Pulmonary artery endothelial cell (primary cell): ENCODE measurements around the gene ZYG11A. TPM values are rescaled to one million over a fixed set of nuclear protein-coding genes. Genes with fewer than 3 reads are reported as not detected.
A peak's percentile ranks its signal among the peaks of the same experiment; 100 is the strongest.

ENCODE experiments used
- DNase-seq: peaks from one replicate; pipeline ENCODE4 v3.0.0-alpha.2; 2011; ENCODE audit warnings: low read depth, low spot score
- total RNA-seq: library from RNA; depleted of rRNA; stranded (reverse); fragments of >200 nt; gene quantifications from 2 replicates; pipeline ENCODE4 v1.2.3, GENCODE V29; 2014

The ZYG11A gene
- total RNA-seq, 1 donor from 2014 or later: 0.92 TPM

DNA sequence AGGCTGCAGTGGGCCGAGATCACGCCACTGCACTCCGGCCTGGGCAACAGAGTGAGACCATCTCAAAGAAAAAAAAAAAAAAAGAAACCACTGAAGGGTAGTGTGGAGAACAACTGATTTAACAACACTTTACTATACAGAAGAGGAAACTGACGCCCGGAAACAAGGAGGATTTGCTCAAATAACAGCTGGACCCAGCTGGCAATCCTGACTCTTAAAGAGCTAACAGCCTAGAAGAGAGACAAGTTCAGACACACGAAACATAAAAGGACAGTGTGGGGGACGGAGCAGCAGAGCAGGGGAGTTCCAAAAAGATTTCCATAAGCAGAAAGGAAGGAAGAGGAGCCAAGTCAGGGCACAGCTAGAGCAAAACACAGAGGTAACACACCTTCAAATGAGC is 74.6 kb downstream of the ZYG11A start:
- no peak for DNase-seq

DNA sequence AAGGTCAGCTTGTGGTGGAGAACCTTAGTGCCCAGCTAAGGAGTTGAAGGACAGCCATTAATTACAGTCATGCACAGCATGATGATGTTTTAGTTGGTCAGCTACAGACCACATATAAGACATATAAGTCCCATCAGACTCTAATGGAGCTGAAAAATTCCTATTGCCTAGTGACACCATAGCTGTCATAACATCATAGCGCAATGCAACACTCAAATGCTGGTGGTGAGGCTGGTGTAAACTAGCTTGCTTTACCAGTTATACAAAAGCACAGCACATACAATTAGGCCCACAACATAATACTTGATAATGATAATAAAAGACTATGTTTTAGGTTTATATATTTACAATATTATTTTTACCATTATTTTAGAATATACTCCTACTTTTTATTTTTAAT is 75.0 kb downstream of the ZYG11A start:
- no peak for DNase-seq

DNA sequence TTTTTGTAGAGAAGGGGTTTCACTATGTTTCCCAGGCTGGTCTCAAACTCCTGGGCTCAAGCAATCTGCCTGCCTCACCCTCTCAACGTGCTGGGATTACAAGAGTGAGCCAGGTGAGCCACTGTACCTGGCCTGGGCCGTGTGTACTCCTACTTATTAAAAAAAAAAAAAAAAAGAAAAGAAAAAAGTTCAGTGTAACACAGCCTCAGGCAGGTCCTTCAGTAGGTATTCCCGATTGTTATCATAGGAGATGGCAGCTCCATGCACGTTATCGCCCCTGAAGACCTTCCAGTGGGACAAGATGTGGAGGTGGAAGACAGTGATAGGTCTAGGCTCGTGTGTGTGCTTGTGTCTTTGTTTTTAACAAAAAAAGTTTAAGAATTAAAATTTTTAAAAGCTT is 75.6 kb downstream of the ZYG11A start:
- DNase-seq: no peak

DNA sequence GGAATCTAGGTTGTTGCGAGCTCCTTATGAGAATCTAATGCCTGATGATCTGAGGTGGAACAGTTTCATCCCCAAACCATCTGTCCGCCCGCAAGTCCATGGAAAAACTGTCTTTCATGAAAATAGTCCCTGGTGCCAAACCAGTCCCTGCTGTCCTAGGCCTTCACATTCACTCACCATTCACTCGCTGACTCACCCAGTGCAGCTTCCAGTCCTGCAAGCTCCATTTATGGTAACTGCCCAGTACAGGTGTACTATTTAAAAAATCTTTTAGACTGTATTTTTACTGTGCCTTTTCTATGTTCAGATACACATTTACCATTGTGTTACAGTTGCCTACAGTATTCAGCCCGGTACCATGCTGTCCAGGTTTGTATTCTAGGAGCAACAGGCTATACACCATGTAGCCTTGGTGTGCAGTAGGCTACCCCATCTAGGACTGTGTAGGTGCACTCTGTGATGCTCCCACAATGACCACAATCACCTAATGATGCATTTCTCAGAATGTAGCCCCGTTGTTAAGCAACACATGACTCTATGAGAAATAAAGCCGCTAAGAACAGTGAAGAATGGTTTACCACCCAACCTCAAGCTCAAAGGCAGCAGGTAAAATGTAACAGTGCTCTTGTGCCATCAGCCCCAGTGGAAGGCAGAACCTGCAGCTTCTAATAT is 76.6 kb downstream of the ZYG11A start:
- no peak for DNase-seq

DNA sequence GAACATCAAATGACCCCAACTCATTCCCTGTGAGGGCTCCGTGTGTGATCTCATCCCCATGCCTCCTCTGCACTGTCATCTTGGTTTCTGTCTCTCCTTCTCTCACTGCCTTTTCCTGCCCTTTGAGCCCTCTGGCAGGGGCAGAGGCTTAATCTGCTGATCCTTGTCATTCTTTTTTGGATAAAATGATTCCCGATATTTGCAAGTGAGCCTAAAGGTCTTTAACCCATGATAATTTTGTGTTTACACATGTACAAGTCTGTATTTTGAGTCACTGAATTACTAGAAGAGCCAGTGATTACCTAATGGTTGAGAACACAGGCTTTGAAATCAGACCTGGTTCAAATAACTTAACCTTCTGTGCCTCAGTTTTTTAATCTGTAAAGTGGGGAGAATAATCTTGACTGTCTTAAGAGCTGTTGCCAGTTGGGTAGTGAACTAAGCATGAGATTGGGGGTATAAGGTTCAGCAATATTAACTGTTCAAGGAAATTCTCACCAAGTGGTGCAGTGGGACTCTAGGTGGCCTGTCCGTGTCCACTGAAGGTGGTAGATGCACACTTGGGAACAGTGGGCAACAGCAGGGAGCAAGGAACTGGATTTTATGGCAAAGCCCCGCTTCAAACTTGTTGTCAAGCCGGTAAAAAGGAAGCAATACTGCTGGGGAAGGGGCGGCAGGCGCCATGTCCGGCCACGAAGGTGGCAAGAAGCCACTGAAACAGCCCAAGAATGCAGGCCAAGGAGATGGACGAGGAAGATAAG is 77.3 kb downstream of the ZYG11A start:
- DNase-seq: no peak

DNA sequence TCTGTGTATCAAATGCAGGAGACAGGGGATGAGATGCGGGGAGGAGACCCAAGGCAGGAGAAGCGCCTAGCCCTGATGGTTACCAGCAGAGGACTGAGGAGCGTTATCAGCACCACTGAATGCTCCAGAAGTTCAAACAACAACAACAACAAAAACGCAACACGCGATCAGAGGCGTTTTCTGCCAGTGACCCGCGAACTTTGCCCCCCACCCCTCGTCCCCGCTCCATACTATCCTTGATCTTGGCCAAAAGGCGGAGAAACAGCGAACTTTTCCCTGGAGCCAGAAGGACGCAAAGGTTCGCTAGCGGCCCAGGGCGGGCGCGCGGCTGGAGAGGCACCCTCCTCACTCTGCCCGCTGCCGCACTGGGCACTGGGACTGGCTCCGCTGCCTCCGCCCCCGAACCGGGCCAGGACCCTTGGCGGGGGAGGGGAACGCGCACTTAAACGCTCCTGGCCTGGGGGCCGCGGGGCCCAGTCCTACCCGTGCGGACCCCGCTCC is 78.3 kb downstream of the ZYG11A start:
- no peak for DNase-seq

DNA sequence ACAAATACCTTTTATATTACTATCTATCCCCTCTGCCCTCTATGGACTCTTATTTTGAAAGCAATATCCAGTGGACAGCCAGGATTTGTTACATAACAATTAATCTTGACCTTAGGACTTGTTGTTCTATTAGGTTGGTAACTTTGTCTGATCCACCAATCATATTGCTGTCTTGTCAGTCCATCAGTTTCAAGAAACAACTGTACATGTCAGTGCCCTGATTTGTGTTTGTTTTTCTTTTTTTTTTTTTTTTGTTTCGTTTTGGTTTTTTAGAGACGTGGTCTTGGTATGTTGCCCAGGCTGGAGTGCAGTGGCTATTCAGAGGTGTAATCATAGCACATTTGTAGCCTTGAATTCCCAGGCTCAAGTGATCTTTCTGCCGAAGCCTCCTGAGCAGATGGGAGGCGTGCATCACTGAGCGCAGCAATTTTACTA is 83.0 kb downstream of the ZYG11A start:
- no peak for DNase-seq

DNA sequence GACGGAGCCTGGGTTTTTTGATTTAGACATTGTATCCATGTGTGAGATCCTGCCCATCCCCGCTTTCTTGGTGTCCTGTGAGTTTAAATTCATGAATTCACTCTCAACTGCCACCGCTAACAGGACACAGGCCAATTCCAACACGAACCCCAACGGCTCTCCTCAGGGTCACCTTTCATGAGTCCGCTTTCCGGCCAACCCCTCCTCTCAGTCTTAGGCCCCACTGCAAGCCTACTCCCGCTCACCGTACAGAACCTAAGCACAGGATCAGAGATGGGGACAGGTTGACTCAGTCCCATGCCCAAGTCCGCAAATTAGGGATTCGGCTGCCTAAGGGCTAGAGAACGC is 84.3 kb downstream of the ZYG11A start:
- no peak for DNase-seq

DNA sequence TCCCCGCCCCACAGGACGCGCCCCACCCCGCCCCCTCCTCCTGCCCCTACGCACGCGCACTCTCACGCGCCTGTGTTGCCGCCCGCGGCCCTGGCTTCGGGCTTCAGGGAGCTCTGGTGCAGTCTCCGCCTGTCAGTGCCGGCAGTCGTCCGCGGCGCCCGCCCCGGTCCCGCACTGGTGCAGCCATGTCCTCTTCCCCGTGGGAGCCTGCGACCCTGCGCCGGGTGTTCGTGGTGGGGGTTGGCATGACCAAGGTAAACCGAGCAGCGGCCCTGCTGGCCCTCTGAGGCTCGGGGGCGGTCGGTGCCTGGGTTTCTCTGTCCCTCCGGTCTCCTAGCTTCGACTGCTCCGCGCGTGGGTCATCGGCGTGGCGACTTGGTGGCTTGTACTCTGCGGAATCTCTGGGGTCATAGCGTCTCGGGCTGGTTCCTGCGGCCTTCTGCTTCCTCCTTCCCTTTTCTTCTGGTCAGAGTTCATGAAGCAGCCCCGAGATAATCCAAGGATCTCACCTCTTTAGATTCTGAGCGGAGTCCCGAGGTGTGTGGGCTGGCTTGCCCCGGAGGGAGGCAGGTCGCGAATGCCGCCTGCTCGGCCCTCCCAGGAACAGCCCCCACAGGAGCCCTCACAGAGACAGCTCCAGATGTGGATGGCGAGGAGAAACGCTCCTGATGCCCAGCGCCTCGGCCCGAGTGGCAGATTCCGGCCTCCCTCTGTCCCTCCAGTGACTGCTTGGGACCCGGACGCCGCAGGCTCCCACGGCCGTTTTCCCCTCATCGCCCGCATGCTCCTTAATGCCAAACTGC is 84.9 kb downstream of the ZYG11A start, which contains the start of gene SCP2:
TSS of gene SCP2 (plus strand) at position 65 of the 803 bp plus-strand sequence. CDS start at position 186, 121 bp downstream.
- DNase-seq: peak; percentile 17

DNA sequence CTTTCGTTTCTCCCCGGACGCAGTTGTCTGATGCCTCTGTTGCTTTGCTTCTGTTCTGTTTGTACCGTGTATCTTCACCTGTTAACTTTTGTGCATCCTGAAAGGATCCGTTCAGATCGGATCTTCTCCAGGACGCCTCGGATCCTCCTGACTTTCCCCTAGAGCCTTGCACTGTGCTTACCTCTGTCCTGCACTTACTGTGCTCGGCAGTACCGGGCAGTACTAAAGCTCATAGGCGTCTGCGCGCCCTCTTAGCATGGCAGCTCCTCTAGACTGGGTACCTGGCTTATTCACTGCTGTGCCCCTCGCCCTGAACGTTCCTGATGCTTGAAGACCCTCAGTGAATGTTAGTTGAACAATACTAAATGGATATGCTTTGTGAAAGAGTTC is 85.5 kb downstream of the ZYG11A start:
- DNase-seq: no peak

DNA sequence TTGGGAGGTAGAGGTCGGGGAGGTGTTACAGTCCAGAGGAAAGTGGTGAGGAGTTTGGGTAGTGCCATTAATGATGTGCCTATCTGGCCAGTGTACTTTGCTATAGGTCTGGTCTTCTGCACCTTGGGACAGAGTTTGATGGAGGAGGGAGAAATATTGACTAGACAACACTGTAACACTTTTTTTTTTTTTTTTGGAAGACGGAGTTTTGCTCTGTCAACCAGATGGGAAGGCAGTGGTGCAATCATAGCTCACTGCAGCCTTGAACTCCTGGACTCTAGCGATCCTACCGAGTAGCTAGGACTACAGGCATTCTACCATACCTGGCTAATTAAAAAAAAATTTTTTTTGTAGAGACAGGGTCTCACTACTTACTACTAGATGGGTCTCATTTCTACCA is 86.5 kb downstream of the ZYG11A start:
- DNase-seq: no peak

DNA sequence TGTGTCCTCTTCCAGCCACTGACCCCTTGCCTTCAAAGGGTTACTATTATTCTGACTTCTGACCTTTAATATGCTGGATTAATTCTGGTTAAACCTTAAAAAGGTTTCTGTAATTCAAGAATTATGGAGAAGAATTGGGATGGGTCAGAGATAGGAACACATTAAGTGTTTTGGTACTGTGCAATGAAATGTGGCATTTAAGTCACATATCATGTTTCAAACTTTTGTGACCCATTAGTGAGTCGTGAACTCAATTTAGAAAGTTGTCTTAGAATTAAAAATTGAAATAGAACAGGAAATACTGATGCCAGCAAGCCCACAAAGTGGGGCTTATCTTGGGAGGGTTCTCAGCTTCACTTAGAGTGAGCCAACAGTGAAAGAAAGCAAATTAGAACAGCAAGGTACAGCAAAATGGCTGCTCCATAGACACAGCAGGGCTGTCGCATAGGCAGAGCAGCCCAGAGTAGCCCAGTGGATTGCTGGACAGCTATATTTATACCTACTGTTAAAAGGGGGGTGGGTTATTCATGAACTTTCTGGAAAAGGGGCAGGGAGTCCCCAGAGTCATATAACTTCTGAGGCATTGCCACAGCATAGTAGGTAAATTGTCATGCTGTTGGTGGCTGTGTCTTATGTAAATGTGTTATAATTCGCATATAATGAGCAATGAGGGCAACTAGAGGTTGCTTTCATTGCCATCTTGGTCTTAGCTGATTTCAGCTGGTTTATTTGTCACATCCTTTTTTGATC is 95.0 kb downstream of the ZYG11A start:
- no peak for DNase-seq

DNA sequence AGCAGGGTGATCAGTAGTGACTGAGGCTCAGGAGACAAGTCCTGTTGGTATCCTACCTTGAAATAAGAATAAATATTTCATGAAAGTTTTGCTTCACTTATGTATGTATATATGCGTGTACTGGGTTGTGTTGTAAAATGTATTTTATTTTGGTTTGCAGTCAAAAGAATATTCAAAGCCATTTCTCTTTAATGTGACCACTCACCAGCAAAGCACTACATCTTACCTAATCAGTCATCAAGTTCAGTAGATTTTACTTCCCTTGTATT is 95.6 kb downstream of the ZYG11A start:
- DNase-seq: no peak

DNA sequence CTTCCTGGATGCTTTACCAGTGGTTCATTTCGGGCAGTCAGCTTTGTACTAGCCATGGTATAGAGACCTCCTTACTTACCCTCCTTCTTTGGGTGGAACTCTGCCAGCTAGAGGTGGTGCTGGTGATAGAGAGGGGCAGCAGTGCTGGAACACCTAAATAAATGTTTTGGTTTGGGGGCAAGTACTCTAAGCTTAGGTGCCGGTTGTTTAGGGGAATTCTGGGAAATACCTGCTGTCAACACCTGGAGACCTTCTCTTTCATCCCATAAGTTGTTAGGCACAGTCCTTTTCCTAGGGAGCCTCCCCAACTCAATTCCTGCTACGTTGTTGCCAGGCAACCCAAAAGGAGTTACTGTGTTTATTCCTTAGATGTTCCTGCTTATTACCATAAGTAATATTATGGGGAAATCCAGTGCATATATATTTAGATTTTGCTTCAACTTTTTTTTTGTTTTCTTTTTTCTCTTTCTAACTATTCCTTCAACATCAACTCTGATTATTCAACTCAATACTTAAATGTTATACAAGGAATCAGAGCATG is 101.4 kb downstream of the ZYG11A start:
- DNase-seq: no peak

DNA sequence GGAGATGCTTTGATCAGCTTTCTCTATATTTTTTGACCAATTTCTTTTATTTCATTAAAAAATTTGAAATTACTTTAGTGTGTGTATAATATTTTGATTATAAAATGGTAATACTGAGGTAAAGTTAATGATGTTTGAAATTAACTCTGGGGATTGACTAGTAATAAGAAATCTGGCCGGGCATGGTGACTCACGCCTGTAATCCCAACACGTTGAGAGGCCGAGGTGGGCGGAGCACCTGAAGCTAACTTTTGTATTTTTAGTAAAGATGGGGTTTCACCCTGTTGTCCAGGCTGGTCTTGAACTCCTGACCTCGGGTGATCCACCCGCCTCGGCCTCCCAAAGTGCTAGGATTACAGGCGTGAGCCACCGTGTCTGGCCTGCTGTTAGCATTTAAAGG is 102.0 kb downstream of the ZYG11A start:
- DNase-seq: no peak

Other genes starting within 250 kb of the ZYG11A start
- 11.5 and 16.9 TPM in 2 replicates for gene GPX7, start 240.4 kb upstream of the ZYG11A start, total RNA-seq
- not detected in 2 replicates for gene SHISAL2A, start 209.6 kb upstream of the ZYG11A start, total RNA-seq
- 16.5 and 25.2 TPM in 2 replicates for gene COA7, start 144.4 kb upstream of the ZYG11A start, total RNA-seq
- 32.3 and 46.5 TPM in 2 replicates for gene ZYG11B, start 116.3 kb upstream of the ZYG11A start, total RNA-seq
- 11.2 and 19.4 TPM in 2 replicates for gene ECHDC2, start 79.0 kb downstream of the ZYG11A start, total RNA-seq
- 130 and 137 TPM in 2 replicates for gene SCP2, start 84.5 kb downstream of the ZYG11A start, total RNA-seq
- gene PODN, start 219.5 kb downstream of the ZYG11A start, total RNA-seq: 0.26 and 0.60 TPM in 2 replicates